WTC11 (cell line): ENCODE results near the gene CD68.

Experiments
- FOXK1 ChIP-seq: sonication (generic); formaldehyde crosslinking; IDR thresholded peaks from 2 replicates; pipeline ENCODE4 v1.8.0; 2022; ENCODE audit warnings: mild to moderate bottlenecking, moderate library complexity, missing genetic modification reagents
- MXD4 ChIP-seq: fragments of 250-450 bp; sonication (Bioruptor Pico); IDR thresholded peaks from 2 replicates; pipeline ENCODE4 v1.8.0; 2021; ENCODE audit warnings: mild to moderate bottlenecking, moderate library complexity, borderline replicate concordance
- NR1H2 ChIP-seq: sonication (generic); formaldehyde crosslinking; IDR thresholded peaks from 2 replicates; pipeline ENCODE4 v1.9.0; 2021; ENCODE audit warnings: mild to moderate bottlenecking, moderate library complexity, missing genetic modification reagents
- NR2C2 ChIP-seq: sonication (generic); formaldehyde crosslinking; IDR thresholded peaks from 2 replicates; pipeline ENCODE4 v1.8.0; 2022; ENCODE audit warnings: mild to moderate bottlenecking, missing genetic modification reagents
- SP1 ChIP-seq: sonication (generic); formaldehyde crosslinking; conservative IDR thresholded peaks from 2 replicates; pipeline ENCODE4 v1.8.1; 2022; ENCODE audit warnings: missing genetic modification reagents
- TCF7 ChIP-seq: sonication (generic); formaldehyde crosslinking; IDR thresholded peaks from 2 replicates; pipeline ENCODE4 v1.8.0; 2022; ENCODE audit warnings: mild to moderate bottlenecking, low read depth, missing genetic modification reagents, moderate library complexity
- TF ChIP-seq, protein P1 (sequence below): sonication (generic); formaldehyde crosslinking; conservative IDR thresholded peaks from 2 replicates; pipeline ENCODE4 v1.8.1; 2022; ENCODE audit warnings: mild to moderate bottlenecking, missing genetic modification reagents
- TF ChIP-seq, protein P2 (sequence below): fragments of 200-600 bp; IDR thresholded peaks from 2 replicates; pipeline ENCODE4 v1.8.0; 2022; ENCODE audit warnings: antibody characterized with exemption
- TF ChIP-seq, protein P3 (sequence below): sonication (generic); formaldehyde crosslinking; IDR thresholded peaks from 2 replicates; pipeline ENCODE4 v1.8.1; 2022; ENCODE audit warnings: low read depth, mild to moderate bottlenecking, moderate library complexity, missing genetic modification reagents, borderline replicate concordance
- TF ChIP-seq, protein P4 (sequence below): fragments of 250-450 bp; sonication (Bioruptor Pico); IDR thresholded peaks from 2 replicates; pipeline ENCODE4 v2.1.2; 2022; ENCODE audit warnings: mild to moderate bottlenecking, moderate library complexity
- TF ChIP-seq, protein P5 (sequence below): sonication (generic); formaldehyde crosslinking; IDR thresholded peaks from 2 replicates; pipeline ENCODE4 v1.8.1; 2022; ENCODE audit warnings: missing genetic modification reagents, borderline replicate concordance
- TF ChIP-seq, protein P6 (sequence below): sonication (generic); formaldehyde crosslinking; IDR thresholded peaks from 2 replicates; pipeline ENCODE4 v1.8.0; 2022; ENCODE audit warnings: mild to moderate bottlenecking, missing genetic modification reagents
- TF ChIP-seq, protein P7 (sequence below): sonication (generic); formaldehyde crosslinking; IDR thresholded peaks from 2 replicates; pipeline ENCODE4 v1.8.1; 2023; ENCODE audit warnings: mild to moderate bottlenecking, missing genetic modification reagents
- TF ChIP-seq, protein P8 (sequence below): sonication (generic); formaldehyde crosslinking; IDR thresholded peaks from 2 replicates; pipeline ENCODE4 v1.8.1; 2023; ENCODE audit warnings: mild to moderate bottlenecking, missing genetic modification reagents

DNA sequence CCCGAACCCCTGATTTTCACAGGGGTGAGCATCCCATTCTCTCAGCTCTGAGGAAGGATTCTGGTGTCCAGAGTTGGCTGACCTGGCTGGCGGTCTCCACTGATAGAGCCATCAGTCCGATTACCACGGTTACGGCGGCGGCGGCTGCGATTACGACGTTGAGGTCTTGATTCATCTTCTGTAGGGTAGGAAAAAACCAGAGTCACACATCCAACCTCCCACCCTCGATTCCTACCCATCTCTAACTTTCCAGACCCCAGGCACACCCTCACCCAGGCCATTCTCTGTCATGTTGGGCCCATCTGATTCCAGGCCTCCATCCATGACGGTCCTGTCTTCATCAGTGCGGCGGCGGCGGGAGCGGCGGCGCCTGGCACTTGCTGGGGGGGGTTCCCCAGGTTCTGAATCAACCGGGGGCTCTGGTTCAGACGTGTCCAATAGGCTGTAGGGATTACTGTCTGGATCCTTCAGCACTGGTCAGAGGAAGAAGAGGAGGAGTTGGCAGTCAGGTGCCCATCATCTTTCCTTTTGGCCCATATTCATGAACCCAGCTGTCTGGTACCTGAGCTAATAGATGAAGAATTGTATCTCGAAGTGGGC lies 13.1 kb downstream of the CD68 start:
- TF ChIP-seq NR2C2: no peak
- no peak for TF ChIP-seq FOXK1 (CRISPR knock-in tag)
- TF ChIP-seq, protein P1, sequence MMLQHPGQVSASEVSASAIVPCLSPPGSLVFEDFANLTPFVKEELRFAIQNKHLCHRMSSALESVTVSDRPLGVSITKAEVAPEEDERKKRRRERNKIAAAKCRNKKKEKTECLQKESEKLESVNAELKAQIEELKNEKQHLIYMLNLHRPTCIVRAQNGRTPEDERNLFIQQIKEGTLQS (CRISPR knock-in tag): no peak
- no peak for TF ChIP-seq SP1 (CRISPR knock-in tag)
- TF ChIP-seq, protein P2, sequence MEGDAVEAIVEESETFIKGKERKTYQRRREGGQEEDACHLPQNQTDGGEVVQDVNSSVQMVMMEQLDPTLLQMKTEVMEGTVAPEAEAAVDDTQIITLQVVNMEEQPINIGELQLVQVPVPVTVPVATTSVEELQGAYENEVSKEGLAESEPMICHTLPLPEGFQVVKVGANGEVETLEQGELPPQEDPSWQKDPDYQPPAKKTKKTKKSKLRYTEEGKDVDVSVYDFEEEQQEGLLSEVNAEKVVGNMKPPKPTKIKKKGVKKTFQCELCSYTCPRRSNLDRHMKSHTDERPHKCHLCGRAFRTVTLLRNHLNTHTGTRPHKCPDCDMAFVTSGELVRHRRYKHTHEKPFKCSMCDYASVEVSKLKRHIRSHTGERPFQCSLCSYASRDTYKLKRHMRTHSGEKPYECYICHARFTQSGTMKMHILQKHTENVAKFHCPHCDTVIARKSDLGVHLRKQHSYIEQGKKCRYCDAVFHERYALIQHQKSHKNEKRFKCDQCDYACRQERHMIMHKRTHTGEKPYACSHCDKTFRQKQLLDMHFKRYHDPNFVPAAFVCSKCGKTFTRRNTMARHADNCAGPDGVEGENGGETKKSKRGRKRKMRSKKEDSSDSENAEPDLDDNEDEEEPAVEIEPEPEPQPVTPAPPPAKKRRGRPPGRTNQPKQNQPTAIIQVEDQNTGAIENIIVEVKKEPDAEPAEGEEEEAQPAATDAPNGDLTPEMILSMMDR: no peak
- TF ChIP-seq, protein P3, sequence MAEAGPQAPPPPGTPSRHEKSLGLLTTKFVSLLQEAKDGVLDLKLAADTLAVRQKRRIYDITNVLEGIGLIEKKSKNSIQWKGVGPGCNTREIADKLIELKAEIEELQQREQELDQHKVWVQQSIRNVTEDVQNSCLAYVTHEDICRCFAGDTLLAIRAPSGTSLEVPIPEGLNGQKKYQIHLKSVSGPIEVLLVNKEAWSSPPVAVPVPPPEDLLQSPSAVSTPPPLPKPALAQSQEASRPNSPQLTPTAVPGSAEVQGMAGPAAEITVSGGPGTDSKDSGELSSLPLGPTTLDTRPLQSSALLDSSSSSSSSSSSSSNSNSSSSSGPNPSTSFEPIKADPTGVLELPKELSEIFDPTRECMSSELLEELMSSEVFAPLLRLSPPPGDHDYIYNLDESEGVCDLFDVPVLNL (CRISPR knock-in tag): no peak
- TF ChIP-seq TCF7 (CRISPR knock-in tag): no peak
- TF ChIP-seq, protein P4, sequence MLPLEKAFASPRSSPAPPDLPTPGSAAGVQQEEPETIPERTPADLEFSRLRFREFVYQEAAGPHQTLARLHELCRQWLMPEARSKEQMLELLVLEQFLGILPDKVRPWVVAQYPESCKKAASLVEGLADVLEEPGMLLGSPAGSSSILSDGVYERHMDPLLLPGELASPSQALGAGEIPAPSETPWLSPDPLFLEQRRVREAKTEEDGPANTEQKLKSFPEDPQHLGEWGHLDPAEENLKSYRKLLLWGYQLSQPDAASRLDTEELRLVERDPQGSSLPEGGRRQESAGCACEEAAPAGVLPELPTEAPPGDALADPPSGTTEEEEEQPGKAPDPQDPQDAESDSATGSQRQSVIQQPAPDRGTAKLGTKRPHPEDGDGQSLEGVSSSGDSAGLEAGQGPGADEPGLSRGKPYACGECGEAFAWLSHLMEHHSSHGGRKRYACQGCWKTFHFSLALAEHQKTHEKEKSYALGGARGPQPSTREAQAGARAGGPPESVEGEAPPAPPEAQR (CRISPR knock-in tag): no peak
- TF ChIP-seq, protein P5, sequence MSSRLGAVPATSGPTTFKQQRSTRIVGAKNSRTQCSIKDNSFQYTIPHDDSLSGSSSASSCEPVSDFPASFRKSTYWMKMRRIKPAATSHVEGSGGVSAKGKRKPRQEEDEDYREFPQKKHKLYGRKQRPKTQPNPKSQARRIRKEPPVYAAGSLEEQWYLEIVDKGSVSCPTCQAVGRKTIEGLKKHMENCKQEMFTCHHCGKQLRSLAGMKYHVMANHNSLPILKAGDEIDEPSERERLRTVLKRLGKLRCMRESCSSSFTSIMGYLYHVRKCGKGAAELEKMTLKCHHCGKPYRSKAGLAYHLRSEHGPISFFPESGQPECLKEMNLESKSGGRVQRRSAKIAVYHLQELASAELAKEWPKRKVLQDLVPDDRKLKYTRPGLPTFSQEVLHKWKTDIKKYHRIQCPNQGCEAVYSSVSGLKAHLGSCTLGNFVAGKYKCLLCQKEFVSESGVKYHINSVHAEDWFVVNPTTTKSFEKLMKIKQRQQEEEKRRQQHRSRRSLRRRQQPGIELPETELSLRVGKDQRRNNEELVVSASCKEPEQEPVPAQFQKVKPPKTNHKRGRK (CRISPR knock-in tag): no peak
- TF ChIP-seq, protein P6, sequence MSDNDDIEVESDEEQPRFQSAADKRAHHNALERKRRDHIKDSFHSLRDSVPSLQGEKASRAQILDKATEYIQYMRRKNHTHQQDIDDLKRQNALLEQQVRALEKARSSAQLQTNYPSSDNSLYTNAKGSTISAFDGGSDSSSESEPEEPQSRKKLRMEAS (CRISPR knock-in tag): no peak
- no peak for TF ChIP-seq MXD4 (CRISPR knock-in tag)
- TF ChIP-seq, protein P7, sequence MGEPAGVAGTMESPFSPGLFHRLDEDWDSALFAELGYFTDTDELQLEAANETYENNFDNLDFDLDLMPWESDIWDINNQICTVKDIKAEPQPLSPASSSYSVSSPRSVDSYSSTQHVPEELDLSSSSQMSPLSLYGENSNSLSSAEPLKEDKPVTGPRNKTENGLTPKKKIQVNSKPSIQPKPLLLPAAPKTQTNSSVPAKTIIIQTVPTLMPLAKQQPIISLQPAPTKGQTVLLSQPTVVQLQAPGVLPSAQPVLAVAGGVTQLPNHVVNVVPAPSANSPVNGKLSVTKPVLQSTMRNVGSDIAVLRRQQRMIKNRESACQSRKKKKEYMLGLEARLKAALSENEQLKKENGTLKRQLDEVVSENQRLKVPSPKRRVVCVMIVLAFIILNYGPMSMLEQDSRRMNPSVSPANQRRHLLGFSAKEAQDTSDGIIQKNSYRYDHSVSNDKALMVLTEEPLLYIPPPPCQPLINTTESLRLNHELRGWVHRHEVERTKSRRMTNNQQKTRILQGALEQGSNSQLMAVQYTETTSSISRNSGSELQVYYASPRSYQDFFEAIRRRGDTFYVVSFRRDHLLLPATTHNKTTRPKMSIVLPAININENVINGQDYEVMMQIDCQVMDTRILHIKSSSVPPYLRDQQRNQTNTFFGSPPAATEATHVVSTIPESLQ (CRISPR knock-in tag): no peak
- TF ChIP-seq, protein P8, sequence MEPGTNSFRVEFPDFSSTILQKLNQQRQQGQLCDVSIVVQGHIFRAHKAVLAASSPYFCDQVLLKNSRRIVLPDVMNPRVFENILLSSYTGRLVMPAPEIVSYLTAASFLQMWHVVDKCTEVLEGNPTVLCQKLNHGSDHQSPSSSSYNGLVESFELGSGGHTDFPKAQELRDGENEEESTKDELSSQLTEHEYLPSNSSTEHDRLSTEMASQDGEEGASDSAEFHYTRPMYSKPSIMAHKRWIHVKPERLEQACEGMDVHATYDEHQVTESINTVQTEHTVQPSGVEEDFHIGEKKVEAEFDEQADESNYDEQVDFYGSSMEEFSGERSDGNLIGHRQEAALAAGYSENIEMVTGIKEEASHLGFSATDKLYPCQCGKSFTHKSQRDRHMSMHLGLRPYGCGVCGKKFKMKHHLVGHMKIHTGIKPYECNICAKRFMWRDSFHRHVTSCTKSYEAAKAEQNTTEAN (CRISPR knock-in tag): no peak
- TF ChIP-seq NR1H2 (CRISPR knock-in tag): no peak
